22Rv1 (cell line): ENCODE measurements around the gene SMC3.

ENCODE experiments used
- CTCF ChIP-seq: fragments of 450-650 bp; IDR thresholded peaks from 2 replicates; pipeline ENCODE4 v1.5.1; 2017; ENCODE audit warnings: mild to moderate bottlenecking
- ZFX ChIP-seq: fragments of 450-650 bp; IDR thresholded peaks from 2 replicates; pipeline ENCODE4 v1.6.1; 2017; ENCODE audit warnings: antibody characterized with exemption, borderline replicate concordance

DNA sequence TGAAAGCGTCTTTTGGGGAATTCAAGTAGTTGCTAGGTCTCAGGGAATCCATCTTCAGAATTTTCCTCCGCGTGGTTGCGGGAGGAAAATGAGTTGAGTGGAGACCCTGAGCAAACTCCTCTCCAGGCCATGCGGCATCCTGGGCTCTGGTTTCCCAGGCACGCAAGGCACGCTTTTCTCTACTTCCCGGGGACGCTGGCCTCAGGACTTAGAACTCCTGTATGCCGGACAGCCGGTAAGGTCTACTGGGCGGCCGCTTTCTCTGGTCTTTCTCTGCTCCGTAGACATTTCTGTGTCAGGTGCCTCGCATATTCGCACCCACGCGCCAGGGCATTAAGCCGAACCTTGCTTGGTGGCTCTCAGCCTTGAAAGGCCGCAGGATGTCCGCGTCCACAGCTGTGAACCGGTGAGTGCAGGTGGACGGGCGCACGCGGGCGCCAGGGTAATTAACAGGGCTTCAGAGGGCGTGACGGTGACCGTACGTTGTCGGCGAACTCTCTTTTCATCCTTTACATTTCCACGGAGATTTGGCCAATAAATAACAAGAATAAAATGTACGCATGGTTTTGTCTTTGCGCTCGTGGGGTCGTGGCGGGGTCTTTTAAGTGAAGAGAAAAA is 75.6 kb downstream of the SMC3 start:
- TF ChIP-seq CTCF (no peak), ZFX (no peak)
